ENCODE measurements around the gene GTF3C5. TPM values are rescaled to one million over a fixed set of nuclear protein-coding genes. Genes with fewer than 3 reads are reported as not detected.
"Not testable (repeated sequence)": the region's sequence is repeated elsewhere in the genome, so short reads cannot be mapped to it uniquely, and the experiment has no call there.

Gene GTF3C5
- polyA plus RNA-seq, 3 donors: 30.6 to 38.3 (median 30.8) TPM

- H3K27ac ChIP-seq (ENCODE audit: low read depth, low read length): no peak overlapping the region
- 76 to 84% (median 78%) methylated on average over 5 of the region's 5 CpGs for WGBS, 3 donors
Observed at GRCh38 chr9:133009906-133010582, 20.8 kb upstream of the GTF3C5 start.

GRCh38 chr9:133014696-133015095, 16.1 kb upstream of the GTF3C5 start:
- 87 to 94% (median 91%) methylated on average over 5 of the region's 5 CpGs for WGBS, 3 donors
- H3K27ac ChIP-seq (ENCODE audit: low read depth, low read length): no peak overlapping the region

- no peak overlapping the region for H3K27ac ChIP-seq (ENCODE audit: low read depth, low read length)
- WGBS, 3 donors: 62 to 70% (median 68%) methylated on average over 26 of the region's 26 CpGs
Observed at GRCh38 chr9:133023117-133023890, 7.5 kb upstream of the GTF3C5 start.

- H3K27ac ChIP-seq (ENCODE audit: low read depth, low read length): no peak overlapping the region
- WGBS, 3 donors: 50 to 65% (median 64%) methylated on average over 3 of the region's 3 CpGs
Observed at GRCh38 chr9:133026426-133026825, 4.4 kb upstream of the GTF3C5 start.

- 40 to 48% (median 44%) methylated on average over 5 of the region's 5 CpGs for WGBS, 3 donors
Observed at GRCh38 chr9:133027134-133027533, 3.7 kb upstream of the GTF3C5 start.

GRCh38 chr9:133028221-133028620, 2.6 kb upstream of the GTF3C5 start:
- no peak overlapping the region for H3K27ac ChIP-seq (ENCODE audit: low read depth, low read length)
- 71 to 84% (median 77%) methylated on average over 3 of the region's 3 CpGs for WGBS, 3 donors

More at GRCh38 chr9:133027134-133027533, 3.7 kb upstream of the GTF3C5 start:
- no peak overlapping the region for H3K27ac ChIP-seq (ENCODE audit: low read depth, low read length)

GRCh38 chr9:133029994-133030316, 842 bp upstream of the GTF3C5 start:
- 0 to 1% (median 0%) methylated on average over 23 to 28 of the region's 28 CpGs for WGBS, 3 donors
- H3K27ac ChIP-seq (ENCODE audit: low read depth, low read length): peak overlapping the region; percentile 63

- H3K27ac ChIP-seq (ENCODE audit: low read depth, low read length): peak overlapping the region; percentile 63
- 1 to 2% (median 2%) methylated on average over 16 of the region's 16 CpGs for WGBS, 3 donors
Observed at GRCh38 chr9:133031130-133031422, 279 bp downstream of the GTF3C5 start.

GRCh38 chr9:133031496-133031911, 707 bp downstream of the GTF3C5 start:
- 58 to 72% (median 68%) methylated on average over 10 of the region's 10 CpGs for WGBS, 3 donors
- no peak overlapping the region for H3K27ac ChIP-seq (ENCODE audit: low read depth, low read length)

GRCh38 chr9:133032171-133032570, 1.4 kb downstream of the GTF3C5 start:
- 91 to 95% (median 93%) methylated on average over 10 of the region's 10 CpGs for WGBS, 3 donors

GRCh38 chr9:133035669-133036068, 4.9 kb downstream of the GTF3C5 start:
- 63 to 80% (median 72%) methylated on average over 6 of the region's 6 CpGs for WGBS, 3 donors

More at GRCh38 chr9:133032171-133032570, 1.4 kb downstream of the GTF3C5 start:
- no peak overlapping the region for H3K27ac ChIP-seq (ENCODE audit: low read depth, low read length)

GRCh38 chr9:133037775-133038515, 7.1 kb downstream of the GTF3C5 start:
- WGBS, 3 donors: 87 to 92% (median 89%) methylated on average over 25 of the region's 25 CpGs
- no peak overlapping the region for H3K27ac ChIP-seq (ENCODE audit: low read depth, low read length)

More at GRCh38 chr9:133035669-133036068, 4.9 kb downstream of the GTF3C5 start:
- H3K27ac ChIP-seq (ENCODE audit: low read depth, low read length): no peak overlapping the region

- not testable (repeated sequence) for H3K27ac ChIP-seq (ENCODE audit: low read depth, low read length)
- WGBS, 3 donors: 72 to 88% (median 85%) methylated on average over 12 of the region's 12 CpGs
Observed at GRCh38 chr9:133040892-133041479, 10.2 kb downstream of the GTF3C5 start.

- 86 to 94% (median 94%) methylated on average over 9 of the region's 9 CpGs for WGBS, 3 donors
Observed at GRCh38 chr9:133041958-133042357, 11.2 kb downstream of the GTF3C5 start.

GRCh38 chr9:133042676-133043075, 11.9 kb downstream of the GTF3C5 start:
- 81 to 89% (median 81%) methylated on average over 8 of the region's 8 CpGs for WGBS, 3 donors
- H3K27ac ChIP-seq (ENCODE audit: low read depth, low read length): no peak overlapping the region

More at GRCh38 chr9:133041958-133042357, 11.2 kb downstream of the GTF3C5 start:
- H3K27ac ChIP-seq (ENCODE audit: low read depth, low read length): no peak overlapping the region

- WGBS, 3 donors: 94 to 96% (median 96%) methylated on average over 16 of the region's 16 CpGs
- no peak overlapping the region for H3K27ac ChIP-seq (ENCODE audit: low read depth, low read length)
Observed at GRCh38 chr9:133043449-133044035, 12.7 kb downstream of the GTF3C5 start.

- WGBS, 3 donors: 91 to 97% (median 96%) methylated on average over 6 of the region's 6 CpGs
- no peak overlapping the region for H3K27ac ChIP-seq (ENCODE audit: low read depth, low read length)
Observed at GRCh38 chr9:133044125-133044524, 13.3 kb downstream of the GTF3C5 start.

- 88 to 94% (median 93%) methylated on average over 11 of the region's 11 CpGs for WGBS, 3 donors
- no peak overlapping the region for H3K27ac ChIP-seq (ENCODE audit: low read depth, low read length)
Observed at GRCh38 chr9:133044661-133045060, 13.9 kb downstream of the GTF3C5 start.

All from adipose tissue (tissue), 3 donors.